Activated CD8-positive, alpha-beta memory T cell treated with anti-CD3 and anti-CD28 coated beads, Interleukin-2, amount 50 U/mL, for 1 hour (primary cell): ENCODE results near the gene ERC2.

Experiments
- DNase-seq: peaks from one replicate; pipeline ENCODE4 v3.0.0-alpha.2; 2020; ENCODE audit errors: extremely low read depth

ERC2 gene

GRCh38 chr3:55646121-55646520 is 822.1 kb downstream of the ERC2 start:
- DNase-seq, result no peak

GRCh38 chr3:55645422-55645821 is 822.8 kb downstream of the ERC2 start:
- DNase-seq, result no peak

GRCh38 chr3:55643283-55643682 is 825.0 kb downstream of the ERC2 start:
- DNase-seq, result no peak

- DNase-seq, result no peak
Measured at GRCh38 chr3:55641964-55642363, 826.3 kb downstream of the ERC2 start.

GRCh38 chr3:55639896-55640765 is 828.1 kb downstream of the ERC2 start:
- DNase-seq, result no peak

- no peak for DNase-seq
Measured at GRCh38 chr3:55639143-55639542, 829.1 kb downstream of the ERC2 start.

GRCh38 chr3:55637906-55638638 is 830.2 kb downstream of the ERC2 start:
- no peak for DNase-seq

GRCh38 chr3:55636300-55637195 is 831.7 kb downstream of the ERC2 start:
- no peak for DNase-seq

GRCh38 chr3:55634345-55634744 is 833.9 kb downstream of the ERC2 start:
- DNase-seq, result no peak

GRCh38 chr3:55633333-55633732 is 834.9 kb downstream of the ERC2 start:
- DNase-seq, result no peak

- DNase-seq, result no peak
Measured at GRCh38 chr3:55631766-55632331, 836.4 kb downstream of the ERC2 start.

- DNase-seq, result no peak
Measured at GRCh38 chr3:55630921-55631299, 837.4 kb downstream of the ERC2 start.

- no peak for DNase-seq
Measured at GRCh38 chr3:55630280-55630920, 837.9 kb downstream of the ERC2 start.

GRCh38 chr3:55629432-55629831 is 838.8 kb downstream of the ERC2 start:
- DNase-seq, result no peak

- no peak for DNase-seq
Measured at GRCh38 chr3:55626279-55626665, 842.0 kb downstream of the ERC2 start.

- no peak for DNase-seq
Measured at GRCh38 chr3:55624238-55624637, 844.0 kb downstream of the ERC2 start.

- DNase-seq, result no peak
Measured at GRCh38 chr3:55623786-55624185, 844.5 kb downstream of the ERC2 start.

- DNase-seq, result no peak
Measured at GRCh38 chr3:55622733-55623132, 845.5 kb downstream of the ERC2 start.

- DNase-seq, result no peak
Measured at GRCh38 chr3:55622116-55622515, 846.2 kb downstream of the ERC2 start.

GRCh38 chr3:55621648-55622047 is 846.6 kb downstream of the ERC2 start:
- DNase-seq, result no peak

- no peak for DNase-seq
Measured at GRCh38 chr3:55621026-55621422, 847.2 kb downstream of the ERC2 start.
